Vagina (tissue), 2 donors: ENCODE results near the gene CRLF3.

Experiments used
- POLR2A ChIP-seq, 2 donors: fragments of 450-650 bp; IDR thresholded peaks; one replicate each; pipeline ENCODE4 v1.6.1; 2017; ENCODE audit warnings: antibody characterized with exemption in 2 of 2, mild to moderate bottlenecking in 2 of 2, moderate library complexity in 2 of 2
- POLR2AphosphoS5 ChIP-seq, 2 donors: sonication (generic); formaldehyde crosslinking; IDR thresholded peaks; one replicate each; pipeline ENCODE4 v1.9.0; 2017; ENCODE audit warnings: antibody characterized with exemption in 2 of 2, mild to moderate bottlenecking in 2 of 2, low read depth in 1 of 2; ENCODE audit not compliant: insufficient read depth in 1 of 2
- TF ChIP-seq, protein P1 (sequence below), 3 experiments: fragments of 450-650 bp in 2 of 3; fragments of 200-600 bp in 1 of 3; sonication (generic) in 1 of 3; IDR thresholded peaks; one replicate each; pipeline ENCODE4 v1.5.1; 2017 to 2019; ENCODE audit warnings: antibody characterized with exemption in 3 of 3, mild to moderate bottlenecking in 2 of 3, moderate library complexity in 2 of 3

- TF ChIP-seq, protein P1, sequence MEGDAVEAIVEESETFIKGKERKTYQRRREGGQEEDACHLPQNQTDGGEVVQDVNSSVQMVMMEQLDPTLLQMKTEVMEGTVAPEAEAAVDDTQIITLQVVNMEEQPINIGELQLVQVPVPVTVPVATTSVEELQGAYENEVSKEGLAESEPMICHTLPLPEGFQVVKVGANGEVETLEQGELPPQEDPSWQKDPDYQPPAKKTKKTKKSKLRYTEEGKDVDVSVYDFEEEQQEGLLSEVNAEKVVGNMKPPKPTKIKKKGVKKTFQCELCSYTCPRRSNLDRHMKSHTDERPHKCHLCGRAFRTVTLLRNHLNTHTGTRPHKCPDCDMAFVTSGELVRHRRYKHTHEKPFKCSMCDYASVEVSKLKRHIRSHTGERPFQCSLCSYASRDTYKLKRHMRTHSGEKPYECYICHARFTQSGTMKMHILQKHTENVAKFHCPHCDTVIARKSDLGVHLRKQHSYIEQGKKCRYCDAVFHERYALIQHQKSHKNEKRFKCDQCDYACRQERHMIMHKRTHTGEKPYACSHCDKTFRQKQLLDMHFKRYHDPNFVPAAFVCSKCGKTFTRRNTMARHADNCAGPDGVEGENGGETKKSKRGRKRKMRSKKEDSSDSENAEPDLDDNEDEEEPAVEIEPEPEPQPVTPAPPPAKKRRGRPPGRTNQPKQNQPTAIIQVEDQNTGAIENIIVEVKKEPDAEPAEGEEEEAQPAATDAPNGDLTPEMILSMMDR (IDR thresholded peaks at IDR 0.05) = no peak
- TF ChIP-seq POLR2A (IDR thresholded peaks at IDR 0.05) (no peak), POLR2AphosphoS5 (IDR thresholded peaks at IDR 0.05; ENCODE audit: insufficient read depth in 1 of 2, low read depth in 1 of 2) (no peak)
Measured at GRCh38 chr17:30829022-30829421, 4.5 kb upstream of the CRLF3 start.
